Sigmoid colon (tissue), 4 donors: ENCODE measurements around the gene MLLT10.

ENCODE experiments used
- EP300 ChIP-seq, 4 donors: sonication (generic); formaldehyde crosslinking; IDR thresholded peaks; one replicate each; pipeline ENCODE4 v1.6.1; 2017; ENCODE audit warnings: antibody characterized with exemption in 4 of 4
- POLR2A ChIP-seq, 2 donors: fragments of 450-650 bp; IDR thresholded peaks; one replicate each; pipeline ENCODE4 v1.6.1; 2016; ENCODE audit warnings: antibody characterized with exemption in 2 of 2, mild to moderate bottlenecking in 2 of 2, moderate library complexity in 2 of 2
- POLR2AphosphoS5 ChIP-seq, 4 donors: sonication (generic); formaldehyde crosslinking; IDR thresholded peaks; one replicate each; pipeline ENCODE4 v1.6.1; 2017; ENCODE audit warnings: antibody characterized with exemption in 4 of 4
- TF ChIP-seq, protein P1 (sequence below), 4 experiments: fragments of 450-650 bp in 3 of 4; fragments of 200-600 bp in 1 of 4; IDR thresholded peaks; one replicate each; pipeline ENCODE4 v1.5.1; 2016 to 2019; ENCODE audit warnings: antibody characterized with exemption in 4 of 4, mild to moderate bottlenecking in 3 of 4, moderate library complexity in 2 of 4

- TF ChIP-seq, protein P1, sequence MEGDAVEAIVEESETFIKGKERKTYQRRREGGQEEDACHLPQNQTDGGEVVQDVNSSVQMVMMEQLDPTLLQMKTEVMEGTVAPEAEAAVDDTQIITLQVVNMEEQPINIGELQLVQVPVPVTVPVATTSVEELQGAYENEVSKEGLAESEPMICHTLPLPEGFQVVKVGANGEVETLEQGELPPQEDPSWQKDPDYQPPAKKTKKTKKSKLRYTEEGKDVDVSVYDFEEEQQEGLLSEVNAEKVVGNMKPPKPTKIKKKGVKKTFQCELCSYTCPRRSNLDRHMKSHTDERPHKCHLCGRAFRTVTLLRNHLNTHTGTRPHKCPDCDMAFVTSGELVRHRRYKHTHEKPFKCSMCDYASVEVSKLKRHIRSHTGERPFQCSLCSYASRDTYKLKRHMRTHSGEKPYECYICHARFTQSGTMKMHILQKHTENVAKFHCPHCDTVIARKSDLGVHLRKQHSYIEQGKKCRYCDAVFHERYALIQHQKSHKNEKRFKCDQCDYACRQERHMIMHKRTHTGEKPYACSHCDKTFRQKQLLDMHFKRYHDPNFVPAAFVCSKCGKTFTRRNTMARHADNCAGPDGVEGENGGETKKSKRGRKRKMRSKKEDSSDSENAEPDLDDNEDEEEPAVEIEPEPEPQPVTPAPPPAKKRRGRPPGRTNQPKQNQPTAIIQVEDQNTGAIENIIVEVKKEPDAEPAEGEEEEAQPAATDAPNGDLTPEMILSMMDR (IDR thresholded peaks at IDR 0.05) = no peak
- TF ChIP-seq POLR2AphosphoS5 (IDR thresholded peaks at IDR 0.05) (no peak), POLR2A (IDR thresholded peaks at IDR 0.05) (no peak), EP300 (IDR thresholded peaks at IDR 0.05) (no peak)
These were observed 155.8 kb downstream of the MLLT10 start for GRCh38 chr10:21689881-21690280.
